OCI-LY7 (cell line): ENCODE results near the gene NHP2.

Experiments
- EZH2phosphoT487 ChIP-seq: fragments of 200-600 bp; sonication (generic); IDR thresholded peaks from 2 replicates; pipeline ENCODE4 v1.6.1; 2018; ENCODE audit warnings: low read depth, borderline replicate concordance, mild to moderate bottlenecking, mixed run types, antibody characterized with exemption, low read length, moderate library complexity, mixed read lengths
- TF ChIP-seq, protein P1 (sequence below): fragments of 200-600 bp; sonication (generic); conservative IDR thresholded peaks from 2 replicates; pipeline ENCODE4 v1.5.1; 2014; ENCODE audit warnings: mild to moderate bottlenecking, antibody characterized with exemption, low read length, moderate library complexity, mixed read lengths

DNA sequence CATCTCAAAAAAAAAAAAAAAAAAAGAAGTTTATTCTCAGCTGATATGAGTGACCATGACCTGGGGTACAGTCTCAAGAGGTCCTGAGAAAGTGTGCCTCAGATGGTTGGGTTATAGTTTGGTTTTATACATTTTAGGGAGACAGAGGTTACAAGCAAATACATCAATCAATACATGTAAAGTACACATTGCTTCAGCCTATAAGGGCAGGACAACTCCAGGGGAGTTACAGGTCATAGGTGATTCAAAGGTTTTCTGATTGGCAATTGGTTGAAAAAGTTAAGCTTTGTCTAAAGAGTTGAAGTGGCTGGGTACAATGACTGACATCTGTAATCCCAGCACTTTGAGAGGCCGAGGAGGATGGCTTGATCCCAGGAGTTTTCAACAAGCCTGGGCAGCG lies 35.7 kb upstream of the NHP2 start:
- TF ChIP-seq, protein P1, sequence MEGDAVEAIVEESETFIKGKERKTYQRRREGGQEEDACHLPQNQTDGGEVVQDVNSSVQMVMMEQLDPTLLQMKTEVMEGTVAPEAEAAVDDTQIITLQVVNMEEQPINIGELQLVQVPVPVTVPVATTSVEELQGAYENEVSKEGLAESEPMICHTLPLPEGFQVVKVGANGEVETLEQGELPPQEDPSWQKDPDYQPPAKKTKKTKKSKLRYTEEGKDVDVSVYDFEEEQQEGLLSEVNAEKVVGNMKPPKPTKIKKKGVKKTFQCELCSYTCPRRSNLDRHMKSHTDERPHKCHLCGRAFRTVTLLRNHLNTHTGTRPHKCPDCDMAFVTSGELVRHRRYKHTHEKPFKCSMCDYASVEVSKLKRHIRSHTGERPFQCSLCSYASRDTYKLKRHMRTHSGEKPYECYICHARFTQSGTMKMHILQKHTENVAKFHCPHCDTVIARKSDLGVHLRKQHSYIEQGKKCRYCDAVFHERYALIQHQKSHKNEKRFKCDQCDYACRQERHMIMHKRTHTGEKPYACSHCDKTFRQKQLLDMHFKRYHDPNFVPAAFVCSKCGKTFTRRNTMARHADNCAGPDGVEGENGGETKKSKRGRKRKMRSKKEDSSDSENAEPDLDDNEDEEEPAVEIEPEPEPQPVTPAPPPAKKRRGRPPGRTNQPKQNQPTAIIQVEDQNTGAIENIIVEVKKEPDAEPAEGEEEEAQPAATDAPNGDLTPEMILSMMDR: no peak
- TF ChIP-seq EZH2phosphoT487: no peak
